Chondrocyte (in vitro differentiated cells): ENCODE results near the gene CCR5AS.

Experiments
- DNase-seq: peaks from one replicate; pipeline ENCODE4 v3.0.0; 2021; ENCODE audit warnings: mixed read lengths, low spot score
- H3K27ac Mint-ChIP-seq: one replicate; pipeline ENCODE4 v1.8.0; 2021; ENCODE audit warnings: mild to moderate bottlenecking, moderate library complexity, mixed read lengths; ENCODE audit not compliant: unreplicated experiment
- H3K27me3 Mint-ChIP-seq: 2 replicates; pipeline ENCODE4 v1.8.0; 2021; ENCODE audit warnings: low read depth, mixed read lengths
- H3K36me3 Mint-ChIP-seq: 2 replicates; pipeline ENCODE4 v1.8.0; 2021; ENCODE audit warnings: low read depth, mixed read lengths
- H3K4me1 Mint-ChIP-seq: 2 replicates; pipeline ENCODE4 v1.8.0; 2021; ENCODE audit warnings: low read depth, mild to moderate bottlenecking, mixed read lengths
- H3K4me3 Mint-ChIP-seq: one replicate; pipeline ENCODE4 v1.8.0; 2021; ENCODE audit warnings: mild to moderate bottlenecking, moderate library complexity, mixed read lengths; ENCODE audit not compliant: unreplicated experiment
- H3K9me3 Mint-ChIP-seq: 2 replicates; pipeline ENCODE4 v1.8.0; 2021; ENCODE audit warnings: low read depth, mixed read lengths
- CTCF ChIP-seq: fragments of 200-600 bp; sonication (generic); IDR thresholded peaks from 2 replicates; pipeline ENCODE4 v1.5.0; 2021; ENCODE audit warnings: antibody characterized with exemption, mild to moderate bottlenecking, moderate library complexity

Gene CCR5AS

GRCh38 chr3:46406788-46407611 lies at the start of gene CCR5AS, which contains the start of gene CCRL2:
CCR5AS (minus strand) TSS chr3:46407066.
CCRL2 (plus strand) TSS chr3:46407259; CDS start chr3:46408080, 821 bp downstream.
- no peak for DNase-seq
- Mint-ChIP-seq H3K27me3 (peaks cover 2% of the 10 kb centered on the region), H3K4me1 (peaks cover 33% of the 10 kb centered on the region), H3K27ac (no peak within 1 kb of the TSS), H3K9me3 (no peaks in the 10 kb centered on the region), H3K36me3 (no peaks in the 10 kb centered on the region), H3K4me3 (peak within 1 kb of the TSS; percentile 49)
- no peak for TF ChIP-seq CTCF

GRCh38 chr3:46456118-46456517 lies 49.3 kb upstream of the CCR5AS start:
- Mint-ChIP-seq H3K4me1 (no peaks in the 10 kb centered on the region), H3K4me3 (no peak overlapping the region), H3K27ac (no peak overlapping the region), H3K9me3 (peaks cover 9% of the 10 kb centered on the region), H3K27me3 (peaks cover 42% of the 10 kb centered on the region), H3K36me3 (no peaks in the 10 kb centered on the region)
- DNase-seq = no peak
- TF ChIP-seq CTCF = no peak

- Mint-ChIP-seq H3K4me3 (no peak overlapping the region), H3K9me3 (peaks cover 3% of the 10 kb centered on the region), H3K4me1 (no peaks in the 10 kb centered on the region), H3K36me3 (no peaks in the 10 kb centered on the region), H3K27ac (no peak overlapping the region), H3K27me3 (peaks cover 43% of the 10 kb centered on the region)
- DNase-seq = no peak
- no peak for TF ChIP-seq CTCF
Measured at GRCh38 chr3:46455231-46456115, 48.6 kb upstream of the CCR5AS start.

GRCh38 chr3:46454606-46455005 lies 47.7 kb upstream of the CCR5AS start:
- H3K36me3 Mint-ChIP-seq = no peaks in the 10 kb centered on the region
- peaks cover 35% of the 10 kb centered on the region for H3K27me3 Mint-ChIP-seq
- H3K4me1 Mint-ChIP-seq = no peaks in the 10 kb centered on the region
- no peak for TF ChIP-seq CTCF
- H3K4me3 Mint-ChIP-seq = no peak overlapping the region
- no peak for DNase-seq
- H3K27ac Mint-ChIP-seq = no peak overlapping the region
- H3K9me3 Mint-ChIP-seq = no peaks in the 10 kb centered on the region

- H3K9me3 Mint-ChIP-seq = no peaks in the 10 kb centered on the region
- H3K27me3 Mint-ChIP-seq = peaks cover 31% of the 10 kb centered on the region
- TF ChIP-seq CTCF = no peak
- no peaks in the 10 kb centered on the region for H3K36me3 Mint-ChIP-seq
- DNase-seq = no peak
- H3K4me1 Mint-ChIP-seq = no peaks in the 10 kb centered on the region
- no peak overlapping the region for H3K27ac Mint-ChIP-seq
- no peak overlapping the region for H3K4me3 Mint-ChIP-seq
Measured at GRCh38 chr3:46454209-46454595, 47.3 kb upstream of the CCR5AS start.
